GM12892 (cell line): Measurements from ENCODE around the gene PRPS1L1.

ENCODE experiments used
- POLR2A ChIP-seq: IDR thresholded peaks from 2 replicates; pipeline ENCODE4 v1.6.1; 2011; ENCODE audit warnings: low read depth, low read length, control low read depth
- POLR2AphosphoS5 ChIP-seq: IDR thresholded peaks from 2 replicates; pipeline ENCODE4 v1.6.1; 2011; ENCODE audit warnings: low read depth, low read length, control low read depth
- TAF1 ChIP-seq: IDR thresholded peaks from 2 replicates; pipeline ENCODE4 v1.6.1; 2011; ENCODE audit warnings: low read depth, mild to moderate bottlenecking, control low read depth, low read length, borderline replicate concordance

- no peak for TF ChIP-seq POLR2AphosphoS5
- no peak for TF ChIP-seq POLR2A
- TF ChIP-seq TAF1, result no peak
Observed at GRCh38 chr7:18046601-18047000, 19.0 kb upstream of the PRPS1L1 start.
